ES-I3 (cell line): ENCODE data around the gene KIT.

ENCODE experiments used
- H3K36me3 ChIP-seq: 2 replicates; pipeline ENCODE4 v1.6.1; 2013; ENCODE audit warnings: mild to moderate bottlenecking, low read length, control low read depth, moderate library complexity; ENCODE audit not compliant: insufficient read depth
- H3K4me1 ChIP-seq: 2 replicates; pipeline ENCODE4 v1.6.1; 2013; ENCODE audit warnings: mild to moderate bottlenecking, control low read depth, low read length; ENCODE audit not compliant: insufficient read depth
- H3K9ac ChIP-seq: 2 replicates; pipeline ENCODE4 v1.6.1; 2013; ENCODE audit warnings: low read depth, mild to moderate bottlenecking, low read length, moderate library complexity
- H3K9me3 ChIP-seq: 2 replicates; pipeline ENCODE4 v1.6.1; 2013; ENCODE audit warnings: mild to moderate bottlenecking, low read length, moderate library complexity; ENCODE audit not compliant: control insufficient read depth, insufficient read depth

Gene KIT

DNA sequence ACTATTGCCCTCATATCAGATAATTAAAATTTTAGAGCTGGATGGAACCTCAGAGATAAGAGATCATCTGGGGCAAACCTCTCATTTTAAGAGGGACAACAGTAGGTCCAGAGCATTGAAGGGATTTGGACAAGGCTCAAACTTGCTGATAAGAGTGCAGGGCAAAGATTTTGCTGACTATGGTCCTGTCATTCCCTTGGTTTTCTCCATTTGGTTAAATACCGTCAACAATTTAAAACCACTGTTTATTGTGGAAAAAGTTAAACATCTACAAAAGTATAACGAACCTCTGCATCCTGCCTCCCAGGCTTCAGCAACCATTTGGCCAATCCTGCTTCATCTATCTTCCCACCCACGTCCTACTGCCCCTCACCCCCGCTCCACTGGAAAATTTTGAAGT lies 10.7 kb upstream of the KIT start:
- 0 out of 2 replicates have a peak, but pooled peaks cover 3% of the 10 kb centered on the region for H3K4me1 ChIP-seq
- no peaks in the 10 kb centered on the region for H3K9me3 ChIP-seq
- no peaks in the 10 kb centered on the region for H3K36me3 ChIP-seq
- H3K9ac ChIP-seq: no peak overlapping the region

DNA sequence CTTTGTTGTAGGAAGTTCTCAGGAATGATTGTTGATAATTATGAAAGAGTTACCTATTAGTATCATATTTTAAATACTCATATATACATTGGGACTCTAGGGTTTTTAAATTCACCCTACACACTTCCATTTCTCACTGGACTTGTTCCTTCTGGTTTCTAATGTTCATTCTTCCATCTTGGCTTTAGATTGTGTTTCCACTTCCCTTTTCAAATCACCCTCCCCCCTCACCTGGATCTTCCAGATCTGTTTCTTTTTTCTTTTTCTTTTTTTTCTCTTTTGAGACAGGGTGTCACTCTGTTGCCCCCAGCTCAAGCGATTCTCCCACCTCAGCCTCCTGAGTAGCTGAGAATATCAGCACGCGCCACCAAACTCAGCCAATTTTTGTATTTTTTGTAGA lies 6.7 kb upstream of the KIT start:
- Histone ChIP-seq H3K9ac (no peak overlapping the region), H3K4me1 (0 out of 2 replicates have a peak, but pooled peaks cover 3% of the 10 kb centered on the region), H3K9me3 (no peaks in the 10 kb centered on the region), H3K36me3 (no peaks in the 10 kb centered on the region)

DNA sequence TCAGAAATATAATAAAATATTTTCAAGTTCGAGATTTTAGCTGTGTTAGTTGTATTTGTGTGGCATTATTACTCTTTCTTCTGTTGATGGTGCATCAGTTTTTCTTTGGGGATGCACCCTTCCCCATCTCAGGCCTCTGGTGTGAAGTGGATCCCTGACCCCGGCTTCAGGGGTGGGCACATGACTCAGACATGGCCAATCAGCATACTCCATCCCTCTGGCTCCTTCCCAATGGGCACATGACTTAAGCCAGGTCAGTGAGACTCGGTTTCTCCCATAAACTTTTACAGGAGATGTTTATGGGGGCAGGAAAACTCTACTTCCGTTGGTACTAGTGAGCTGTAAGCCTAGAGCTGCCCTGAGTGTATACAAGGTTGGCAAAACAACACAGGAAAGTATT lies 3.0 kb upstream of the KIT start:
- no peaks in the 10 kb centered on the region for H3K36me3 ChIP-seq
- no peak overlapping the region for H3K9ac ChIP-seq
- no peaks in the 10 kb centered on the region for H3K9me3 ChIP-seq
- H3K4me1 ChIP-seq: 0 out of 2 replicates have a peak, but pooled peaks cover 3% of the 10 kb centered on the region

DNA sequence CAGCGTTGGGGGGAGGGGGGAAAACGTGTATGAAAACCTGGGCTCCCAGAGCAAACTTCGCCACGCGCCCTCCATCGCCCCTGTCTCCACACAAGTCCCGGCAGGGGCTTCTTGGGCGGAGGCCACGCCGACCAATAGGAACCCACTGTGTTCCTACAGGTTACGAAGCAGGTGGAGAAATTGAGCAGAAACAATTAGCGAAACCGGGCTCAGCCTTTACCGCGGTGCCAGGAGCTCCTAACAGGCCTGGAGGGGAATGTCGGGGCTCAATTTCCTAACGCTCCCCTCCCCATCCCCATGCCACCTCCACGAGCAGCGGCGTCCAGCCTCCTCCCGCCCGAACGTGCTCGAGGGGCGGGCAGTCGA lies 589 bp upstream of the KIT start:
- Histone ChIP-seq H3K4me1 (peaks cover 11% of the 10 kb centered on the region; the same call in 1 of the 2 replicates), H3K9ac (peak overlapping the region; percentile 53), H3K36me3 (no peaks in the 10 kb centered on the region), H3K9me3 (no peaks in the 10 kb centered on the region)

DNA sequence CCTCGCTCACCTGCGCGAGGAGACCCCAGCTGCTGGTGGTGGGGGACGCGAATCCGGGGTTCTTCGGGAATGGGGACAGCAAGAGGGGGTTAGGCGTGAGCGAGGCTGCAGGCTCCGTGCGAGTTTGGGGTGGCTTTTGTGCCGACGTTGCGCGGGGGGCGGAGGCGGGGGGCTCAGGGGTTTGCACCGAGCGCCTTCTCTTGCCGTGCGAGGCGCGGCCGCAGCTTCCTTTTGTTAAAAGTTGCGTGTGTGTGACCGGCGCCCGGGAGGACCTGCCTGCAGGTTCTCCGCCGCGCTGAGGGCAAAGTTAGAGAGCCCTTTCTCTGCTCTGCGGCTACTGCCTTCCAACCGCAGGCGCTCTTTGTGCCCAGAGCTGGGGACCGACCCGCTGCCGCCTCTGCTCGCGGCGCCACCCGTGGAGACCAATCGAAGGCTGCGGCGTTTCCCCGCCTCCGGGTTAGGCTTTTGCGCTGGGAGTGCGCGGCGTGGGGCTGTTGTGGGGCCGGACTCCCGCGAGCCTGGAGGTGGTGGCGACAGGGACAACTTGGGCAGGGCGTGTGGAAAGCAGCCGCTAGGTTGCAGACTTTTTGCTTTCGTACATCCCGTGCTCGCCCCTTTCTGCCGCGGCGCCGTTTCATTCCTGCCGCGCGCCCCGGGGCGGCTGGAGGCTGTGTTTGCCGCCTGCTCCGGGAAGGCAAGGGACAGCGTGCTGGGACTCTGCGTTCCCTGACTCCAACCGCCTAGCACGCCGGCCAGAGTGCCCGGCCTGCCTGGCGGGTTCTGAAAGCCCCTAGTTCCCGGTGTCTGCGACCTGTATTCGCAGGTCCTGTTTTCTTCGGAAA lies 716 bp downstream of the KIT start:
- H3K4me1 ChIP-seq: peaks cover 11% of the 10 kb centered on the region
- H3K9me3 ChIP-seq: no peaks in the 10 kb centered on the region
- H3K9ac ChIP-seq: peak overlapping the region; percentile 53
- no peaks in the 10 kb centered on the region for H3K36me3 ChIP-seq

DNA sequence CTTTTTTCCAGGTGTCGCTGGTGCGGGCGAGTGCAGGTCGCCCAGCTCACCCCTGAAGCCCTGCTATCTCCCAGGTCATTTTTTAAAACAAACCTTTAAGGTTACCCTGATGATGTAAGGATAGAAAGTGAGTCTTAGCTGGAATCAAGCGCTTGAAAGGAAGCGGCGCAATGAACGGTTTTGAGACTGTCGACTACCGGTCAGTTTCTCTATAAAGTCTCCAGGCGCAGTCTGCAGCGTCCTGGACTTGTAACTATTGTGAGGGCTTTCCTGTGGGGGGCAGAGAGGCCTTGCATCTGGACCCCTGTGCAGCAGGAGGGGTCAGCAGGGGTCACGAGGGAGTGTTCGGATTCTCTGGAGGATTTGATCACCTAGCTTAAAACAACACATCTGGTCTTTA lies 1.6 kb downstream of the KIT start:
- H3K4me1 ChIP-seq: peaks cover 11% of the 10 kb centered on the region
- H3K36me3 ChIP-seq: no peaks in the 10 kb centered on the region
- peak overlapping the region; percentile 53 for H3K9ac ChIP-seq
- no peaks in the 10 kb centered on the region for H3K9me3 ChIP-seq

DNA sequence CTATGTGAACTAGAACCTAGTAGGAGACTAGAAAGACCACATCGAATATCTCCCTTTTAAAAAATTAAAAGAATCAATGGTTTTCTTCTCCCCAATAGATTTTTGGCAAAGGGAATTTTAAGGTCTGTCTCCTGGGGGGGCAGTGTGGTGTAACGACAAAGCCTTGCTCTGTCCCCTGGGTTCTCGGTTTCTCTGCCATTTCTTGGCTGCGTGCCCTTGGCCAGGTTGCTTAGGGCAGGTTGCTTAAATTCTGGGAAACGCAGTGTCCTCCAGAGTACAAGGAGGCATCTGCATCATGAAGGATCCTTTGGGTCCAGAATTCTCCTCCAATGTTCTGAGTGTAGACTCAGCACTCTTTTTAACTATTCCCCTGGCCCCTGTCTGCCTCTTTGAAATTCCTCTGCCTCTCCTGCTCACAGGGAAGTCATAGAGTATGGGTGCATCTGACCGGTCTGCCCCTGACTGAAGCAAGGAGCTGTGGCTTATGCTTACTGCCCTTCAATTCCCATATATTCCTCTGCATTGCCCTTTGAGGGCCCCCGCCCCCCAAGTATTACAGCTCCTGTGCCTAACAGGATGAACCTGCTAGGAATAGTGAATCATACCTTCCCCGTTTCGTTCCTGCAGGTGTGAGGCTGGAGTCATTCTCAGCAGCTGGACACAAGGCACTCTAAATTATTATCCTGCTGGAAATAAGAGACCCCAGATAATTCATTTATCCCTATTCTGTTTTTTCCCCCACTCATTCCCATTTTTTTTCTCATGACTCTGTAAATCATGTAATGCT lies 2.2 kb downstream of the KIT start:
- Histone ChIP-seq H3K4me1 (peaks cover 11% of the 10 kb centered on the region), H3K9me3 (no peaks in the 10 kb centered on the region), H3K9ac (peak overlapping the region; percentile 53; the same call in 1 of the 2 replicates), H3K36me3 (no peaks in the 10 kb centered on the region)

DNA sequence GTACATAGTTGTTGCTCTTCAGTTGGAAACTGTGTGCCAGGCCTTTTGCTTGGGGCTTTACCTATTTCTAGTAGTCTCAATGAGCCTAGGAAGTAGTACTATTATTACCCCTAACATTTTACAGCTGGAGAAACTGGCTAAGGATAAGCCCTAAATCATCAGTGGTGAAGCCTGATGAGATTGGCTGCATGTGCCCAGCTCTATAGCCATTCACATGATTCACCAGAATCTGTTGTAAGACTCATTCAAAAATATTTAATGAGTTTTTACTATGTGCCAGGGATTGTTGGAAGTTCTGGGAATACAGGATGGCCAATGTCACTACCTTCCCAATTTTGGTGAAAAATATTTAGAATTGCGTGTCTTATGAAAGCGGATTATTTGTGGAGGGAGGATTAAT lies 2.8 kb downstream of the KIT start:
- no peak overlapping the region for H3K9ac ChIP-seq
- H3K9me3 ChIP-seq: no peaks in the 10 kb centered on the region
- H3K36me3 ChIP-seq: no peaks in the 10 kb centered on the region
- peaks cover 11% of the 10 kb centered on the region for H3K4me1 ChIP-seq

DNA sequence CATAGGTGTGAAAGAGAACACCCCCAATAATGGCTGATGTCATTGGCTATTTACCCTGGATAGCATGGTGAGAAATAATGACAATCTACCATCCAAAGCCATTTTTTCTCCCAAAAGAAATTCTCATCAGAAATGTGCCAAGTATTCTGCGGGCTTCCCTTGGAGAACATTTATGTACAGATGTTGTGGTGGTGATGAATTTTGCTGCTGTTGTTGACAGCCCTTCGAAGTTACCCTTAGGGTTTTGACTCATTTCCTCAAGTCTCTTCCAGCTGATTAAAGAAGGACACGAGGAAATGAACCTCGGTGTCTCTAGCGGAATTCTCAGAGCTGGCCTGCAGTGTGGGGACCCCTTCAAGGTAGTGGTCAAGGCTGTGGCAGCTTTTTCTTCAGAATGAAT lies 3.4 kb downstream of the KIT start:
- Histone ChIP-seq H3K4me1 (peaks cover 11% of the 10 kb centered on the region), H3K36me3 (no peaks in the 10 kb centered on the region), H3K9me3 (no peaks in the 10 kb centered on the region), H3K9ac (no peak overlapping the region)

DNA sequence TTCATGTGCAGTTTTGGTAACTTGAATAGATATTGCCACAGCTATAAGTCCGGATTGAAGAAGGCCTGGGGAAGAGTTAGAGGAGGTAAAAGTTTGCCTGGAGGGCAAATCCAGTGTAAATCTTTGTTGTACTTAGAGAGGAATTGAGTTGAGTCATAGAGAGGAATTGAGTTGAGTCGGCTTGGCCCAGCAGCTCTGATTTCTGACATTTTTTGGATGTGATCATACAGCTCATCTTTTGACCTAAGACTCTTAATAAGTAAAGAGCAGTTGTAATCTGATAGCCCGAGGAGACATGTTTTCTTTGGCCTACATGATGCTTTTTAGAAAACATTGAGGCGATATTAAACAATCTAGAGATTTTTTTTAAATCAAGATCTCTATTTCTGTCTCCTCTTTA lies 3.9 kb downstream of the KIT start:
- H3K9me3 ChIP-seq: no peaks in the 10 kb centered on the region
- H3K9ac ChIP-seq: no peak overlapping the region
- peaks cover 11% of the 10 kb centered on the region for H3K4me1 ChIP-seq
- no peaks in the 10 kb centered on the region for H3K36me3 ChIP-seq

DNA sequence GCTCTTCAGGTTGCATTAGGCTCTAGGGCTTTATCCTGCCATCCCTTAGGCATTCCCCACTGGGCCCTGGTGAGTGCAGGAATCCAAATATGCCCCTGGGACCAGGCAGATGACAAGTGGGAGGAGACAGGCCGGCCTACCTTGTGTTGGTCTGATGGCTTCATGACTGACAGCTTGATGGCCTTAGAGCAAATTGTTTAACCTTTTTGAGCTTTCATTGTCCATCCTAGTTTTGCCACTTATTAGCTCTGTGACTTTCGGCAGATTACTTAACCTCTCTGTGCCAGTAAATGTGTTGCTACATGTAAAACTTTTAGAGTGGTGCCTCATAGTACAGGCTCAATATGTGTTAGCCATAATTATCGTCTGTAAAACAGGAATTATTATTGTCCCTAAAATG lies 4.4 kb downstream of the KIT start:
- no peaks in the 10 kb centered on the region for H3K36me3 ChIP-seq
- H3K9ac ChIP-seq: no peak overlapping the region
- peaks cover 11% of the 10 kb centered on the region for H3K4me1 ChIP-seq
- H3K9me3 ChIP-seq: no peaks in the 10 kb centered on the region

DNA sequence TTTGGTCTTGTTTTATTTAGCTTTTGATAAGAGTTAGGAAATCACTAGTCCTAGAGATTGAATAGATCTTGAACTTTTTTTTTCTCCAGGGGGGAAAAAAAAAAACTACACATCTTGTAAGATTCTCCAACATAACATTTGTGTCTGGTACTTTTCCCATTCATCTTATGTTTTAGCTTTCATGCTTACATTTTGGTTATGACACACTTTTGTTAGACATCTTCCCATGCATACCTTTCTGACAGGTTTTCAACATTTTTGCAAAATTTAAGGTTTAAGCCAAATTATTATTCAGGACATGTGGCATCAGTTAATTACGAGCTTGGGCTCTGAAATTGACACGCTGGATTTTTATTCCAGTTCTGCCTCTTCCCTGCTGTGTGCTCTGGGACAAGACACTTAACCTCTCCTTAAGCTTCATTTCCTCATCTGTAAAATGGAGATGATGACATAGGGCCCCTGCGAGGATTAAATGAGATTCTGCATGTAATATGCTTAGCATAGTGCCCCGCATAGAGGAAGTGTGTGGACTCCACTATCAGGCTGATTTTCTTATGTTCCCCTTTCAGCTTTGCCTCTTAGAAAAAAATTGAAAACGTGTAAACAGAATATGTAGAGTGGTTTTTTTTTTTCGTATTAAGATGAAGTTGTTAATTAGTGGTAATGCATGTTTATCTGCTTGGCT lies 5.3 kb downstream of the KIT start:
- no peaks in the 10 kb centered on the region for H3K36me3 ChIP-seq

DNA sequence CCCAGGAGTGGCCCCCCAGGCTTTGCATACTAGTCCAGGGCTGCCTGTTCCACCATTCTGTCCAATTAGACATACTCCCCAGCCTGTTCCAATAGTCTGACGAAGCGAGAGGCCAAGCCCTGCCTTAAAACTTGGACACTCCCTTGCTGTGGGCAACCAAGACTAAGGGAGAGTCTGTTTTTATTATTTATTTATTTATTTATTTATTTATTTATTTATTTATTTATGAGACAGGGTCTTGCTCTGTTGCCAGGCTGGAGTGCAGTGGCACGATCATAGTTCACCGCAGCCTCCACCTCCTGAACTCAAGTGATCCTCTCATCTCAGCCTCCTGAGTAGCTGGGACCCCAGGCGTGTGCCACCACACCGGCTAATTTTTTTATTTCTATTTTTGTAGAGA lies 6.6 kb downstream of the KIT start:
- peaks cover 22% of the 10 kb centered on the region for H3K4me1 ChIP-seq
- H3K9ac ChIP-seq: no peak overlapping the region
- H3K9me3 ChIP-seq: no peaks in the 10 kb centered on the region
- no peaks in the 10 kb centered on the region for H3K36me3 ChIP-seq

More for the DNA sequence above, 5.3 kb downstream of the KIT start:
- H3K9ac ChIP-seq: no peak overlapping the region; the same call in 1 of the 2 replicates
- no peaks in the 10 kb centered on the region for H3K9me3 ChIP-seq
- H3K4me1 ChIP-seq: peaks cover 13% of the 10 kb centered on the region

DNA sequence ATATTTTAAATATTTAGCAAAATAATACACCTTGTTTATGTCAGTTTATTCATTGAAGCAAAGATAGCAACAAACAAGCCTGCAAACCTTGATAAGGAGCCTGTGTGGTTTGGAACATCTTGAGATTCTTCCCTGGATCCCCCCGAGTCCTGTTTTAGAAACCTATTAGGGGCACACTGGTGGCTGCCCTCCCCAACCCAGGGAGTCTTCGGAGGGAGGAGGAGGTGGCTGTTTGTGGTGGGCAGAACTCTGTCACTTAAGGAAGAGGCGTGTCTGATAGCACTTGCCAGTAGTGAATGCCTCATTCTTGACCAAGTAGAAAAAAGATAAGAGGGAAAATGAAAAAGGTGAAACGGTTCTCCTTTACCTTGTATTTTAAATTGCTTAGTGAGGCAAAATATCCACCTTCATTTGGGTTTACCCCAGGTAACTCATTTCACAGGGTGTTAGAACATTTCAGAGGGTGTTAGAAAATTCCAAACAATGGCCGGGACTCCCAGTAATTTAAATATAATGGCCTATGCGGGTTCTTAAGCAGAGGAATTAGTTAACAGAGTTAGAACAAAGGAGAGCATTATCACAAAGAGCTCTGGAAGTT lies 10.4 kb downstream of the KIT start:
- Histone ChIP-seq H3K9ac (no peak overlapping the region), H3K4me1 (peaks cover 10% of the 10 kb centered on the region; the same call in 1 of the 2 replicates), H3K9me3 (no peaks in the 10 kb centered on the region), H3K36me3 (no peaks in the 10 kb centered on the region)
